Body of pancreas (tissue), 4 donors: ENCODE data around the gene STAB1. TPM values are rescaled to one million over a fixed set of nuclear protein-coding genes. Genes with fewer than 3 reads are reported as not detected.

Experiments used
- ATAC-seq: fragments of 150-250 bp; one replicate; pipeline ENCODE4 v1.9.1; 2016
- DNase-seq, 4 donors: peaks; one replicate each; pipeline ENCODE4 v3.0.0-alpha.2; 2019
- H3K27ac ChIP-seq, 4 donors: fragments of 200-600 bp; sonication (generic); 1 replicate in 3 of 4; 2 replicates in 1 of 4; pipeline versions ENCODE4 v1.5.1 to v1.6.1; 2016 to 2019; ENCODE audit warnings: mild to moderate bottlenecking in 1 of 4, mixed read lengths in 1 of 4, moderate library complexity in 1 of 4
- H3K27me3 ChIP-seq, 2 donors: fragments of 200-600 bp; sonication (generic); one replicate each; pipeline ENCODE4 v1.6.0; 2016; ENCODE audit warnings: mild to moderate bottlenecking in 1 of 2
- H3K36me3 ChIP-seq, 2 donors: fragments of 200-600 bp; sonication (generic); replicated peaks in 1 of 2; 2 replicates each; pipeline ENCODE4 v1.5.1; 2016; ENCODE audit warnings: low read depth in 2 of 2; ENCODE audit not compliant: insufficient read depth in 1 of 2
- H3K4me1 ChIP-seq: fragments of 200-600 bp; sonication (generic); one replicate; pipeline ENCODE4 v1.6.0; 2016
- H3K4me3 ChIP-seq, 2 donors: fragments of 200-600 bp; sonication (generic); 1 replicate in 1 of 2; 2 replicates in 1 of 2; pipeline ENCODE4 v1.5.1; 2016 to 2019
- H3K9me3 ChIP-seq, 3 donors: fragments of 200-600 bp; sonication (generic); 1 replicate in 2 of 3; 2 replicates in 1 of 3; pipeline ENCODE4 v1.5.1; 2016
- CTCF ChIP-seq, 7 experiments: fragments of 450-650 bp in 4 of 7; fragments of 200-600 bp in 3 of 7; sonication (generic) in 3 of 7; IDR thresholded peaks; one replicate each; pipeline ENCODE4 v1.5.1; 2016 to 2019; ENCODE audit warnings: antibody characterized with exemption in 7 of 7
- POLR2A ChIP-seq, 3 donors: fragments of 450-650 bp; IDR thresholded peaks; one replicate each; pipeline ENCODE4 v1.6.1; 2016; ENCODE audit warnings: antibody characterized with exemption in 3 of 3, mild to moderate bottlenecking in 2 of 3
- WGBS, 2 donors: methylation state at CpG; one replicate each; pipeline ENCODE4 v1.1.5; 2017; 5-methylcytosine and 5-hydroxymethylcytosine counted together
- intact Hi-C: fragments of 100-400 bp; cut with DNase I; formaldehyde crosslinking; loops from one replicate; pipeline ENCODE4 v1.15.1; 2023
- total RNA-seq, 2 donors: library from RNA; depleted of rRNA; stranded (reverse); fragments of >200 nt; gene quantifications; one replicate each; pipeline ENCODE4 v1.1.0, GENCODE V29; 2016

The STAB1 gene
- total RNA-seq, 2 donors from 2014 or later: 50.4 to 55.3 TPM

- no peak for ATAC-seq
- peaks cover 49% of the 10 kb centered on the region for H3K4me1 ChIP-seq
- H3K36me3 ChIP-seq: peaks cover 0 to under 1% of the 10 kb centered on the region in 2 donors
- H3K4me3 ChIP-seq: peak within 1 kb of the TSS in 1 of 2 donors; percentile 69
- peak within 1 kb of the TSS; percentile 81 to 93 (median 92) for H3K27ac ChIP-seq
- H3K9me3 ChIP-seq: no peaks in the 10 kb centered on the region
- TF ChIP-seq CTCF (IDR thresholded peaks at IDR 0.05): no peak
- TF ChIP-seq POLR2A (IDR thresholded peaks at IDR 0.05): no peak
- intact Hi-C loops: loop anchor here (10.0 kb wide), 1 partner anchor 81 kb away; the partner anchor contains the start of genes NT5DC2 and UQCC5
- 73% methylated on average over 12 to 16 of the region's 16 CpGs for WGBS, 2 donors
- no peaks in the 10 kb centered on the region for H3K27me3 ChIP-seq
- DNase-seq: peak in 1 of 4 donors; percentile 39
These were observed 41.5 kb upstream of the STAB1 start, which contains the start of gene TNNC1 for GRCh38 chr3:52453496-52454249. TNNC1 (minus strand) TSS chr3:52454041; CDS start chr3:52454015, 26 bp downstream.

- WGBS, 2 donors: 36 to 38% methylated on average over 7 to 8 of the region's 8 CpGs
- Histone ChIP-seq H3K9me3 (no peaks in the 10 kb centered on the region), H3K36me3 (peaks cover 0 to 6% of the 10 kb centered on the region in 2 donors), H3K27ac (peak overlapping the region; percentile 81 to 93 (median 92)), H3K4me1 (peaks cover 49% of the 10 kb centered on the region), H3K27me3 (no peaks in the 10 kb centered on the region), H3K4me3 (no peak overlapping the region)
- DNase-seq: peak in 2 of 4 donors; percentile 38
- intact Hi-C loops: loop anchor here (10.0 kb wide), 1 partner anchor 80 kb away; the partner anchor contains the start of genes NT5DC2 and UQCC5
- TF ChIP-seq POLR2A (IDR thresholded peaks at IDR 0.05) (no peak), CTCF (IDR thresholded peaks at IDR 0.05) (no peak)
- no peak for ATAC-seq
These were observed 40.7 kb upstream of the STAB1 start for GRCh38 chr3:52454250-52454937.

DNA sequence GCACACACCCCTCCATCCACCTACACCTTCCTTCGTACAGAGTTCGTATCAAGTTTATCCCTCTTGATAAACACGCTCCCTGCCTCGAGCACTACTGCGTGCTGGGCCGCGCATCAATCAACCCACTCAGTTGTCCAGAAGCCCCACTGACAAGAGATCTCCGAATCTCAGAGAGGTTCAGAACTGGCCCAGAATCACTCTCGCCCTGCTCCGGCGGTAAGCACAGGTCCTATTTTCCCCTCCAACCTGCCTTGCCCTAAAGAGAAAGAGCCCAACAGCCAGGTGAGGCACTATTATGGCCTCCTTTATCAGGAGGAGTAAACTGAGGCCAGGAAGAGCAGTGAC is 40.2 kb upstream of the STAB1 start:
- TF ChIP-seq POLR2A (IDR thresholded peaks at IDR 0.05) (no peak), CTCF (IDR thresholded peaks at IDR 0.05) (no peak)
- Histone ChIP-seq H3K27me3 (no peaks in the 10 kb centered on the region), H3K36me3 (peaks cover 0 to 6% of the 10 kb centered on the region in 2 donors), H3K9me3 (no peaks in the 10 kb centered on the region), H3K4me1 (peaks cover 45% of the 10 kb centered on the region), H3K4me3 (peak overlapping the region; percentile 69 to 88), H3K27ac (peak overlapping the region; percentile 81 to 93 (median 92))
- intact Hi-C loops: loop anchor here (10.0 kb wide), 1 partner anchor 80 kb away; the partner anchor contains the start of genes NT5DC2 and UQCC5
- 13 to 19% methylated on average over 11 of the region's 11 CpGs for WGBS, 2 donors
- no peak for ATAC-seq
- DNase-seq: no peak

GRCh38 chr3:52455283-52456168 is 39.6 kb upstream of the STAB1 start, which contains the start of gene NISCH:
NISCH (plus strand) TSS chr3:52455604; CDS start chr3:52455642, 38 bp downstream.
- WGBS, 2 donors: 1 to 2% methylated on average over 33 to 80 of the region's 86 CpGs
- intact Hi-C loops: loop anchor here (10.0 kb wide), 1 partner anchor 79 kb away; the partner anchor contains the start of genes NT5DC2 and UQCC5

More at GRCh38 chr3:52455283-52456168, 39.6 kb upstream of the STAB1 start, which contains the start of gene NISCH:
- peak; percentile 91 to 94 (median 92) for DNase-seq
- Histone ChIP-seq H3K4me1 (peaks cover 39% of the 10 kb centered on the region), H3K9me3 (no peaks in the 10 kb centered on the region), H3K27ac (peak within 1 kb of the TSS; percentile 81 to 93 (median 92)), H3K27me3 (no peaks in the 10 kb centered on the region), H3K36me3 (peaks cover 0 to 6% of the 10 kb centered on the region in 2 donors), H3K4me3 (peak within 1 kb of the TSS; percentile 69 to 88)
- no peak for TF ChIP-seq CTCF (IDR thresholded peaks at IDR 0.05)
- peak; percentile 35 to 81 (median 77) for TF ChIP-seq POLR2A (IDR thresholded peaks at IDR 0.05)
- peak; percentile 90 for ATAC-seq
